Uterus (tissue), 4 donors: ENCODE results near the gene DNM2. TPM values are rescaled to one million over a fixed set of nuclear protein-coding genes. Genes with fewer than 3 reads are reported as not detected.

Source experiments
- DNase-seq, 2 donors: peaks; one replicate each; pipeline ENCODE4 v3.0.0-alpha.2; 2019 to 2020
- H3K27ac ChIP-seq, 2 donors: fragments of 200-600 bp; sonication (generic); 1 replicate in 1 of 2; 2 replicates in 1 of 2; pipeline ENCODE4 v1.5.1; 2016 to 2018
- H3K27me3 ChIP-seq, 2 donors: fragments of 200-600 bp; sonication (generic); one replicate each; pipeline ENCODE4 v1.5.1; 2018 to 2019; ENCODE audit warnings: control low read depth in 1 of 2
- H3K36me3 ChIP-seq, 2 donors: fragments of 200-600 bp; sonication (generic); one replicate each; pipeline ENCODE4 v1.5.1; 2019; ENCODE audit warnings: control low read depth in 1 of 2
- H3K4me1 ChIP-seq, 2 donors: fragments of 200-600 bp; sonication (generic); one replicate each; pipeline ENCODE4 v1.5.1; 2018 to 2019; ENCODE audit warnings: control low read depth in 1 of 2
- H3K4me3 ChIP-seq, 2 donors: fragments of 200-600 bp; sonication (generic); 1 replicate in 1 of 2; 2 replicates in 1 of 2; pipeline ENCODE4 v1.5.1; 2018 to 2019; ENCODE audit warnings: mild to moderate bottlenecking in 1 of 2
- H3K9me3 ChIP-seq, 2 donors: fragments of 200-600 bp; sonication (generic); one replicate each; pipeline ENCODE4 v1.5.1; 2019; ENCODE audit warnings: control low read depth in 1 of 2
- CTCF ChIP-seq, 4 experiments: fragments of 200-600 bp in 2 of 4; fragments of 450-650 bp in 2 of 4; sonication (generic) in 2 of 4; IDR thresholded peaks; one replicate each; pipeline ENCODE4 v1.5.1; 2016 to 2019; ENCODE audit warnings: antibody characterized with exemption in 4 of 4, mild to moderate bottlenecking in 2 of 4, moderate library complexity in 1 of 4
- POLR2A ChIP-seq, 2 donors: fragments of 450-650 bp; IDR thresholded peaks; one replicate each; pipeline ENCODE4 v1.6.1; 2016; ENCODE audit warnings: antibody characterized with exemption in 2 of 2, mild to moderate bottlenecking in 1 of 2, moderate library complexity in 1 of 2
- intact Hi-C: fragments of 100-400 bp; cut with DNase I; formaldehyde crosslinking; loops from one replicate; pipeline ENCODE4 v1.15.1; 2023; ENCODE audit warnings: low total_unique reads
- total RNA-seq, 4 donors: library from RNA; depleted of rRNA in 3 of 4; stranded (reverse); fragments of >200 nt in 3 of 4; gene quantifications; one replicate each; pipeline versions ENCODE4 v1.1.0 to v1.2.4, GENCODE V29; 2014 to 2023
- donor health status: DM: yes; HTN: yes; CAD: no.

DNM2 gene
- total RNA-seq, 4 donors from 2014 or later, result 46.8 to 150 (median 86.0) TPM

GRCh38 chr19:10768936-10769335 is 51.1 kb downstream of the DNM2 start:
- H3K27me3 ChIP-seq, result no peaks in the 10 kb centered on the region
- no peak for DNase-seq
- no peaks in the 10 kb centered on the region for H3K36me3 ChIP-seq
- no peaks in the 10 kb centered on the region for H3K9me3 ChIP-seq
- TF ChIP-seq POLR2A (IDR thresholded peaks at IDR 0.05) (no peak), CTCF (IDR thresholded peaks at IDR 0.05) (no peak)
- peaks cover 0 to 9% of the 10 kb centered on the region in 2 donors for H3K4me1 ChIP-seq
- intact Hi-C loops, result no loop called here
- peak overlapping the region; percentile 35 to 73 for H3K27ac ChIP-seq
- no peak overlapping the region for H3K4me3 ChIP-seq

- H3K27ac ChIP-seq, result peak overlapping the region; percentile 35 to 73
- intact Hi-C loops, result no loop called here
- no peaks in the 10 kb centered on the region for H3K27me3 ChIP-seq
- peak; percentile 46 to 50 for DNase-seq
- TF ChIP-seq CTCF (IDR thresholded peaks at IDR 0.05), result peak in 3 of 4 experiments; percentile 21 to 46 (median 36)
- TF ChIP-seq POLR2A (IDR thresholded peaks at IDR 0.05), result no peak
- no peaks in the 10 kb centered on the region for H3K9me3 ChIP-seq
- H3K36me3 ChIP-seq, result no peaks in the 10 kb centered on the region
- H3K4me3 ChIP-seq, result no peak overlapping the region
- peaks cover 0 to 9% of the 10 kb centered on the region in 2 donors for H3K4me1 ChIP-seq
Observed at GRCh38 chr19:10769533-10770491, 51.9 kb downstream of the DNM2 start.

GRCh38 chr19:10773969-10774368 is 56.1 kb downstream of the DNM2 start:
- Histone ChIP-seq H3K27ac (no peak overlapping the region), H3K4me3 (no peak overlapping the region), H3K36me3 (no peaks in the 10 kb centered on the region), H3K9me3 (no peaks in the 10 kb centered on the region), H3K4me1 (no peaks in the 10 kb centered on the region), H3K27me3 (no peaks in the 10 kb centered on the region)
- intact Hi-C loops, result no loop called here
- TF ChIP-seq POLR2A (IDR thresholded peaks at IDR 0.05), result no peak
- no peak for TF ChIP-seq CTCF (IDR thresholded peaks at IDR 0.05)
- DNase-seq, result no peak

DNA sequence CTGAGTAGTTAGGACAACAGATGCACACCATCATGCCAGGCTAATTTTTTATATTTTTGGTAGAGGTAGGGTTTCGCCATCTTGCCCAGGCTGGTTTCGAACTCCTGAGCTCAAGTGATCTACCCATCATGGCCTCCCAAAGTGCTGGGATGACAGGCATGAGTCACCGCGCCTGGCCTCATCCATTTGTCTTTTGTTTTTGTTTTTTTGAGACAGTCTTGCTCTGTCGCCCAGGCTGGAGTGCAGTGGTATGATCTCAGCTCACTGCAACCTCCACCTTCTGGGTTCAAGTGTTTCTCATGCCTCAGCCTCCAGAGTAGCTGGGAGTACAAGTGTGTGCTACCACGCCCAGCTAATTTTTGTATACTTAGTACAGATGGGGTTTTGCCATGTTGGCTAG is 57.0 kb downstream of the DNM2 start:
- no peaks in the 10 kb centered on the region for H3K36me3 ChIP-seq

More for the DNA sequence above, 57.0 kb downstream of the DNM2 start:
- no peaks in the 10 kb centered on the region for H3K27me3 ChIP-seq
- no peak overlapping the region for H3K4me3 ChIP-seq
- no peaks in the 10 kb centered on the region for H3K4me1 ChIP-seq
- DNase-seq, result no peak
- H3K9me3 ChIP-seq, result no peaks in the 10 kb centered on the region
- TF ChIP-seq POLR2A (IDR thresholded peaks at IDR 0.05), result no peak
- no peak for TF ChIP-seq CTCF (IDR thresholded peaks at IDR 0.05)
- H3K27ac ChIP-seq, result no peak overlapping the region
- intact Hi-C loops, result no loop called here
